H9 (cell line): Measurements from ENCODE around the gene KRTAP4-5. TPM values are rescaled to one million over a fixed set of nuclear protein-coding genes. Genes with fewer than 3 reads are reported as not detected.

Source experiments
- DNase-seq: peaks from one replicate; pipeline ENCODE4 v3.0.0-alpha.2; 2017
- H2AFZ ChIP-seq: one replicate; pipeline ENCODE4 v1.6.1; 2013; ENCODE audit warnings: mild to moderate bottlenecking, low read length, control low read depth, moderate library complexity
- H2AK5ac ChIP-seq: 2 replicates; pipeline ENCODE4 v1.6.1; 2013; ENCODE audit warnings: low read length, control low read depth, mixed read lengths; ENCODE audit not compliant: insufficient read length
- H2BK120ac ChIP-seq: one replicate; pipeline ENCODE4 v1.6.1; 2013; ENCODE audit warnings: low read depth, mild to moderate bottlenecking, low read length, control low read depth, inconsistent platforms; ENCODE audit not compliant: poor library complexity, severe bottlenecking
- H2BK12ac ChIP-seq: 2 replicates; pipeline ENCODE4 v1.6.1; 2013; ENCODE audit warnings: low read length, control low read depth, mixed read lengths, low read depth; ENCODE audit not compliant: insufficient read length
- H2BK15ac ChIP-seq: 2 replicates; pipeline ENCODE4 v1.6.1; 2013; ENCODE audit warnings: low read depth, low read length, control low read depth
- H2BK20ac ChIP-seq: one replicate; pipeline ENCODE4 v1.6.1; 2013; ENCODE audit warnings: low read depth, mild to moderate bottlenecking, low read length, control low read depth, inconsistent platforms; ENCODE audit not compliant: poor library complexity, severe bottlenecking
- H2BK5ac ChIP-seq: 2 replicates; pipeline ENCODE4 v1.6.1; 2013; ENCODE audit warnings: low read length, control low read depth, mixed read lengths; ENCODE audit not compliant: insufficient read length
- H3K14ac ChIP-seq: 2 replicates; pipeline ENCODE4 v1.6.1; 2013; ENCODE audit warnings: low read length, control low read depth; ENCODE audit not compliant: insufficient read depth
- H3K18ac ChIP-seq: 2 replicates; pipeline ENCODE4 v1.6.1; 2013; ENCODE audit warnings: low read depth, mild to moderate bottlenecking, mixed read lengths, low read length, control low read depth; ENCODE audit not compliant: insufficient read length
- H3K23ac ChIP-seq: 2 replicates; pipeline ENCODE4 v1.6.1; 2013; ENCODE audit warnings: low read length, control low read depth, mixed read lengths, low read depth; ENCODE audit not compliant: insufficient read length
- H3K23me2 ChIP-seq: 2 replicates; pipeline ENCODE4 v1.6.1; 2013; ENCODE audit warnings: low read depth, mild to moderate bottlenecking, mixed read lengths, low read length, control low read depth; ENCODE audit not compliant: insufficient read length, poor library complexity, severe bottlenecking
- H3K27ac ChIP-seq: 2 replicates; pipeline ENCODE4 v1.5.1; 2013; ENCODE audit warnings: low read length, control low read depth, mixed read lengths, low read depth; ENCODE audit not compliant: insufficient read length
- H3K27me3 ChIP-seq: 2 replicates; pipeline ENCODE4 v1.6.1; 2013; ENCODE audit warnings: low read length, control low read depth, inconsistent platforms; ENCODE audit not compliant: insufficient read depth
- H3K4ac ChIP-seq: 2 replicates; pipeline ENCODE4 v1.6.1; 2013; ENCODE audit warnings: low read depth, mild to moderate bottlenecking, control low read depth, inconsistent platforms, low read length, moderate library complexity
- H3K4me1 ChIP-seq: 2 replicates; pipeline ENCODE4 v1.6.1; 2013; ENCODE audit warnings: low read length, control low read depth, inconsistent platforms; ENCODE audit not compliant: insufficient read depth
- H3K4me2 ChIP-seq: 2 replicates; pipeline ENCODE4 v1.6.1; 2013; ENCODE audit warnings: low read length, control low read depth, mixed read lengths; ENCODE audit not compliant: insufficient read length, insufficient read depth
- H3K56ac ChIP-seq: 2 replicates; pipeline ENCODE4 v1.6.1; 2013; ENCODE audit warnings: low read depth, mild to moderate bottlenecking, mixed read lengths, low read length, control low read depth; ENCODE audit not compliant: insufficient read length
- H3K79me1 ChIP-seq: 2 replicates; pipeline ENCODE4 v1.6.1; 2013; ENCODE audit warnings: low read depth, mild to moderate bottlenecking, moderate library complexity, low read length, control low read depth, inconsistent platforms; ENCODE audit not compliant: insufficient read depth, poor library complexity, severe bottlenecking
- H3K79me2 ChIP-seq: 2 replicates; pipeline ENCODE4 v1.6.1; 2013; ENCODE audit warnings: low read length, control low read depth, inconsistent platforms; ENCODE audit not compliant: insufficient read depth
- H3K9ac ChIP-seq: 2 replicates; pipeline ENCODE4 v1.6.1; 2013; ENCODE audit warnings: low read length, control low read depth, mixed read lengths; ENCODE audit not compliant: insufficient read length; ENCODE audit errors: extremely low read depth
- H3K9me3 ChIP-seq: one replicate; pipeline ENCODE4 v1.6.1; 2013; ENCODE audit warnings: low read depth, low read length, inconsistent platforms; ENCODE audit not compliant: control insufficient read depth
- H3T11ph ChIP-seq: one replicate; pipeline ENCODE4 v1.6.1; 2013; ENCODE audit warnings: mild to moderate bottlenecking, low read length, control low read depth, inconsistent platforms
- H4K20me1 ChIP-seq: one replicate; pipeline ENCODE4 v1.6.1; 2013; ENCODE audit not compliant: control insufficient read depth, insufficient read length, insufficient read depth
- H4K5ac ChIP-seq: 2 replicates; pipeline ENCODE4 v1.6.1; 2013; ENCODE audit warnings: low read depth, mild to moderate bottlenecking, mixed read lengths, low read length, control low read depth; ENCODE audit not compliant: insufficient read length
- H4K8ac ChIP-seq: replicated peaks from 2 replicates; pipeline ENCODE4 v1.6.1; 2013; ENCODE audit warnings: low read length, control low read depth, mixed read lengths, low read depth; ENCODE audit not compliant: insufficient read length
- H4K91ac ChIP-seq: 2 replicates; pipeline ENCODE4 v1.6.1; 2013; ENCODE audit warnings: low read depth, mild to moderate bottlenecking, moderate library complexity, mixed read lengths, low read length, control low read depth; ENCODE audit not compliant: insufficient read length
- H3K27ac Mint-ChIP-seq, 3 experiments: 2 replicates in 2 of 3; 3 replicates in 1 of 3; pipeline ENCODE4 v1.8.0; 2020 to 2021; ENCODE audit warnings: mixed read lengths in 3 of 3, mild to moderate bottlenecking in 1 of 3, moderate library complexity in 1 of 3
- H3K27me3 Mint-ChIP-seq: 2 replicates; pipeline ENCODE4 v1.8.0; 2021; ENCODE audit warnings: low read depth, mild to moderate bottlenecking, moderate library complexity, mixed read lengths
- H3K36me3 Mint-ChIP-seq, 3 experiments: 2 replicates in 2 of 3; 3 replicates in 1 of 3; pipeline ENCODE4 v1.8.0; 2020 to 2021; ENCODE audit warnings: low read depth in 3 of 3, mixed read lengths in 3 of 3; ENCODE audit not compliant: insufficient read depth in 1 of 3
- H3K4me1 Mint-ChIP-seq, 2 experiments: 2 replicates each; pipeline ENCODE4 v1.8.0; 2020; ENCODE audit warnings: mixed read lengths in 2 of 2
- H3K4me3 Mint-ChIP-seq, 2 experiments: 2 replicates in 1 of 2; 3 replicates in 1 of 2; pipeline ENCODE4 v1.8.0; 2020 to 2021; ENCODE audit warnings: mild to moderate bottlenecking in 2 of 2, mixed read lengths in 2 of 2, moderate library complexity in 1 of 2
- H3K9me3 Mint-ChIP-seq, 2 experiments: 2 replicates in 1 of 2; 3 replicates in 1 of 2; pipeline ENCODE4 v1.8.0; 2020; ENCODE audit warnings: mild to moderate bottlenecking in 2 of 2, mixed read lengths in 2 of 2, moderate library complexity in 1 of 2
- WGBS: extraction: QIAGEN DNeasy Blood & Tissue Kit; methylation state at CpG from one replicate; pipeline ENCODE4 v1.1.7; 2013; ENCODE audit warnings: missing lambda C conversion rate, low lambda C conversion rate, mixed read lengths; ENCODE audit not compliant: insufficient read length; ENCODE audit errors: extremely low coverage; 5-methylcytosine and 5-hydroxymethylcytosine counted together
- total RNA-seq: library from RNA; stranded (reverse); gene quantifications from 2 replicates; pipeline ENCODE4 v1.2.1, GENCODE V29; 2021
- TF ChIP-seq, protein P1 (sequence below): fragments of 200-600 bp; sonication (generic); conservative IDR thresholded peaks from 3 replicates; pipeline ENCODE4 v1.8.0; 2021; ENCODE audit warnings: antibody characterized with exemption, mild to moderate bottlenecking

The KRTAP4-5 gene
- total RNA-seq, 1 experiment from 2014 or later, result not detected

GRCh38 chr17:41184480-41184961, 34.9 kb upstream of the KRTAP4-5 start, which contains the start of gene KRTAP4-1:
TSS of gene KRTAP4-1 (minus strand) at chr17:41184911. CDS start at chr17:41184854, 57 bp downstream.
- Histone ChIP-seq H2BK5ac (no peak within 1 kb of the TSS), H3K4me2 (no peak within 1 kb of the TSS), H3K9me3 (no peaks in the 10 kb centered on the region), H3K9ac (no peak within 1 kb of the TSS), H4K91ac (no peak within 1 kb of the TSS), H3K79me1 (no peaks in the 10 kb centered on the region), H3K4me1 (no peaks in the 10 kb centered on the region), H3T11ph (no peak within 1 kb of the TSS), H4K20me1 (no peaks in the 10 kb centered on the region), H3K56ac (no peak within 1 kb of the TSS), H2AFZ (no peak within 1 kb of the TSS), H3K23me2 (no peaks in the 10 kb centered on the region), H3K18ac (no peak within 1 kb of the TSS), H3K27ac (no peak within 1 kb of the TSS), H2BK15ac (no peak within 1 kb of the TSS), H3K23ac (no peak within 1 kb of the TSS), H2AK5ac (no peak within 1 kb of the TSS), H2BK20ac (no peak within 1 kb of the TSS), H3K4ac (no peak within 1 kb of the TSS), H3K27me3 (no peaks in the 10 kb centered on the region), H4K8ac (no peak within 1 kb of the TSS), H3K14ac (no peak within 1 kb of the TSS), H2BK120ac (no peak within 1 kb of the TSS), H3K79me2 (no peaks in the 10 kb centered on the region), H4K5ac (no peak within 1 kb of the TSS), H2BK12ac (no peak within 1 kb of the TSS)
- WGBS, result no CpG with 5 or more reads among the region's 9 CpGs
- TF ChIP-seq, protein P1, sequence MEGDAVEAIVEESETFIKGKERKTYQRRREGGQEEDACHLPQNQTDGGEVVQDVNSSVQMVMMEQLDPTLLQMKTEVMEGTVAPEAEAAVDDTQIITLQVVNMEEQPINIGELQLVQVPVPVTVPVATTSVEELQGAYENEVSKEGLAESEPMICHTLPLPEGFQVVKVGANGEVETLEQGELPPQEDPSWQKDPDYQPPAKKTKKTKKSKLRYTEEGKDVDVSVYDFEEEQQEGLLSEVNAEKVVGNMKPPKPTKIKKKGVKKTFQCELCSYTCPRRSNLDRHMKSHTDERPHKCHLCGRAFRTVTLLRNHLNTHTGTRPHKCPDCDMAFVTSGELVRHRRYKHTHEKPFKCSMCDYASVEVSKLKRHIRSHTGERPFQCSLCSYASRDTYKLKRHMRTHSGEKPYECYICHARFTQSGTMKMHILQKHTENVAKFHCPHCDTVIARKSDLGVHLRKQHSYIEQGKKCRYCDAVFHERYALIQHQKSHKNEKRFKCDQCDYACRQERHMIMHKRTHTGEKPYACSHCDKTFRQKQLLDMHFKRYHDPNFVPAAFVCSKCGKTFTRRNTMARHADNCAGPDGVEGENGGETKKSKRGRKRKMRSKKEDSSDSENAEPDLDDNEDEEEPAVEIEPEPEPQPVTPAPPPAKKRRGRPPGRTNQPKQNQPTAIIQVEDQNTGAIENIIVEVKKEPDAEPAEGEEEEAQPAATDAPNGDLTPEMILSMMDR, result no peak
- H3K36me3 Mint-ChIP-seq, result no peaks in the 10 kb centered on the region
- H3K27ac Mint-ChIP-seq, result peak within 1 kb of the TSS in 2 of 3 experiments; percentile 50 to 90; a peak in 3 of 7 replicates
- no peaks in the 10 kb centered on the region; a peak in 1 of 5 replicates for H3K9me3 Mint-ChIP-seq
- peaks cover 8 to 9% of the 10 kb centered on the region in 2 experiments for H3K4me1 Mint-ChIP-seq
- H3K27me3 Mint-ChIP-seq, result peaks cover 2% of the 10 kb centered on the region; the same call in 1 of the 2 replicates
- H3K4me3 Mint-ChIP-seq, result no peak within 1 kb of the TSS
- no peak for DNase-seq
